ENCODE data around the gene ELMO1.

The ELMO1 gene

DNA sequence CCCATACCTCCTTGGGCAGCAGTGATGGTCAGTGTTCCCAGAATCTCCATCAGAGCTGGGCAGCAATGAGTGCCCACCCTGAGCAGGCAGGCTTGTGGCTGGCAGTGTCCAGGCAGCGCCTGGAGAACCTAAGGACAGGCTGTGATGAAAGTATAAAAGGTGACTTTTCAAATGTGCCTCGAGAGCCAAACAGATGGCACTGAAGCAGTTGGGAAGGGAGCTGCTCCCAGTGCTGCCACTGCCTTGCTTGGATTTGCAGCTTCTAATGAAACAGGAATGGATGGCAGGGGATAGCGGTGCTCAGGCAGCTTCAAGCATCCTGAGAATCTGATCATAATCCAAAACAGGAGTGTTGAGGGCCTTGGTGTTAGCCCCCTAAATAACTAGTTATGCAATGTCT lies 544.6 kb downstream of the ELMO1 start:
- in situ Hi-C loops (cut with HindIII; ENCODE audit: low sequenced_read_pairs): no loop called here
- DNase-seq (ENCODE audit: low read depth): no peak
- H3K4me3 ChIP-seq (ENCODE audit: low read depth, low read length): no peak overlapping the region
- TF ChIP-seq, protein P1, sequence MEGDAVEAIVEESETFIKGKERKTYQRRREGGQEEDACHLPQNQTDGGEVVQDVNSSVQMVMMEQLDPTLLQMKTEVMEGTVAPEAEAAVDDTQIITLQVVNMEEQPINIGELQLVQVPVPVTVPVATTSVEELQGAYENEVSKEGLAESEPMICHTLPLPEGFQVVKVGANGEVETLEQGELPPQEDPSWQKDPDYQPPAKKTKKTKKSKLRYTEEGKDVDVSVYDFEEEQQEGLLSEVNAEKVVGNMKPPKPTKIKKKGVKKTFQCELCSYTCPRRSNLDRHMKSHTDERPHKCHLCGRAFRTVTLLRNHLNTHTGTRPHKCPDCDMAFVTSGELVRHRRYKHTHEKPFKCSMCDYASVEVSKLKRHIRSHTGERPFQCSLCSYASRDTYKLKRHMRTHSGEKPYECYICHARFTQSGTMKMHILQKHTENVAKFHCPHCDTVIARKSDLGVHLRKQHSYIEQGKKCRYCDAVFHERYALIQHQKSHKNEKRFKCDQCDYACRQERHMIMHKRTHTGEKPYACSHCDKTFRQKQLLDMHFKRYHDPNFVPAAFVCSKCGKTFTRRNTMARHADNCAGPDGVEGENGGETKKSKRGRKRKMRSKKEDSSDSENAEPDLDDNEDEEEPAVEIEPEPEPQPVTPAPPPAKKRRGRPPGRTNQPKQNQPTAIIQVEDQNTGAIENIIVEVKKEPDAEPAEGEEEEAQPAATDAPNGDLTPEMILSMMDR (IDR thresholded peaks at IDR 0.05; ENCODE audit: low read depth, low read length, missing control alignments): no peak

DNA sequence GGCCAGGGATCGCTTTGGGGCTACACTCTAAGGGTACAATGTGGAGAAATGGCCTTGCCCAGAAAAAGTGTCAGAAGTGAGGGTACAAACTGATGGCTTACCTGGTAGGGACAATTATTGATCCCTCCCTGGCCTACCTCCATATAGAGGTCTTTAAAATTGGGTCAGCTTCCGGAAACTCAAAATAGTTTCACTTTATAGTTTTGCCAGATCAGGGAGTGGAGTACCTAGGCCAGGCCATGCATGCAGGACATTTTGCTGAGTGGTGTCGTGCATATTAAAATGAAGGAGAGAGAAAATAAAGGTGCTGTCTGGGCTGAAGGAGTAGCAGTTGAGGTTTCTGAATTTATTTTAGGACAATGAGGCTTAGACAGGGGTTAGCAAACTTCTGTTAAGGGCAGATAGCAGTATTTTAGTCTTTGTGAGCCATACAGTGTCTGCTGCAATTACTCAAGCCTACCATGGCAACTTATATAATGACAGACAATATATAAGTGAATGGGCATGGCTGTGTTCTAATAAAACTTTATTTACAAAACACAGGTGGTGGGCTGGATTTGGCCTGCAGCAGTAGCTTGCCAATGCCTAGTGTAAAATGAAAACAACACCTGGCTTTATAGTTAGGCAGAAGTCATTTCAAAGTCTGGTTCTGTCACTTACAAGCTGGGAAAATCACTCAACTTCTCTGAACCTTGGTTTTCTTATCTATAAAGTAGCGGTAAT lies 547.5 kb downstream of the ELMO1 start:
- no peak overlapping the region for H3K4me3 ChIP-seq (ENCODE audit: low read depth, low read length)
- TF ChIP-seq, protein P1 (IDR thresholded peaks at IDR 0.05; ENCODE audit: low read depth, low read length, missing control alignments): no peak
- no peak for DNase-seq (ENCODE audit: low read depth)
- in situ Hi-C loops (cut with HindIII; ENCODE audit: low sequenced_read_pairs): no loop called here

DNA sequence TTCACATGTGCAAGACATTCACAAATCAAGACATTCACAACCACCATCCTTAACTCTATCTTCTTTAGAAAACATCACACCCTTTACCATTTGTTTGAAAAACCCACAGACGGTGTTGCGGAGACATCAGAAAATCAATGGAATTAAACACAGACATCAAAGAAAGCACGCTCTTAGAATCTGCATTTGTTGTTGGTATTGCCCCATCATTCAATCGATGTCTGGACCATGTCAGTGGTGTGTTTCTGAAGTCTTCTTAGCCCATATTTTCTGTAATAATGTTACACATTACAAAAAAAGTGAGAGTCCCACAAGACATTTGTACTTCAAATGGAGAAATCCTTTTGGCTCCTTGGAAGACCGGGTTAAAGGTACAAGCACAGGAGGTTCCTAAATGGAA lies 550.5 kb downstream of the ELMO1 start:
- in situ Hi-C loops (cut with HindIII; ENCODE audit: low sequenced_read_pairs): no loop called here
- DNase-seq (ENCODE audit: low read depth): no peak
- no peak overlapping the region for H3K4me3 ChIP-seq (ENCODE audit: low read depth, low read length)
- TF ChIP-seq, protein P1 (IDR thresholded peaks at IDR 0.05; ENCODE audit: low read depth, low read length, missing control alignments): no peak

DNA sequence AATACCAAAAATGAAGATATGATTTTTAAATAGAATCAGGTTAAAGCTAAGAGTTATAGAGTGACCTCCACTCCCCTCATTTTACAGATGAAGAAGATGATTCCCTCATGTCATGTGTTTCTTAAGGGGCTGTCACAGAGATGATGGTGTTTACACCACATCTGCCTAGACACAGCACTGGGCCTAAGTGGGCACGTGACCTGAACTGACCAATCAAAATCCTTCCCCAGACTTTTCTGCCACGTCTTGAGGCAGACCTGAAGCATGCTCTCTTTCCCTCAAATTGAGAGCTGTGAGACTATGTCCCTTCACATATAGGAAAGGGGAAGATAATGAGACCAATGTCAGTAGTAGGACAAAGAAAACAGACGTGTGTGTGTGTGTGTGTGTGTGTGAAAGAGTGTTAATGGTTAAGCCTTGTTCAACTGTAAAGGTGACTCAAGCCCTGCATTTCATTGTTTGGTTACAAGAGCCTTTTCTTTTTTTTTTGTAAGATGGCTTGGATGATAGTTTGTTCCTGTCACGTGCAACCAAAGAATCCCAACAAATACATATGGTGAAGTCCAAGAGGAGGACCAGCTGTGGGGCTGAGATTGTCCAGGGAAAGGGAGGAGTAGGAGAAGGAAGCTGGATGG lies 551.6 kb downstream of the ELMO1 start:
- no peak overlapping the region for H3K4me3 ChIP-seq (ENCODE audit: low read depth, low read length)
- TF ChIP-seq, protein P1 (IDR thresholded peaks at IDR 0.05; ENCODE audit: low read depth, low read length, missing control alignments): no peak
- DNase-seq (ENCODE audit: low read depth): no peak
- in situ Hi-C loops (cut with HindIII; ENCODE audit: low sequenced_read_pairs): no loop called here

DNA sequence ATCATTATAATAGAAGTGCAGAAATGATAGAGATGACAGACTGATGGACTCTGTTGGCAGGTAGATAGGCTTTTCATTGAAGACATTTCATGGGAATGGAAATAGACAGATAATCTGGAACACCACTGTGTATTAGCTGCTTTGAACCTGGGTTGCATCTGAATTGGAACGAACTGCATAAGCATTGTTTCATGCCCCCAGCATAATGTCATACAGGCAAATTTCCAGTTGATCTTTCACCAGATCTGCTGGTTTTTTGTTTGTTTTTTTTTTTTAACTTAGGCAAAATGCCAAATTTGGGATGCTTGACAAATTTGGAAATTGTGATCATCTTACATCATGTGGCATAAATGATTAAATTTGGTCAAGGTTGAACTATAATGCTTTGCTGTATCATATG lies 552.2 kb downstream of the ELMO1 start:
- in situ Hi-C loops (cut with HindIII; ENCODE audit: low sequenced_read_pairs): no loop called here
- TF ChIP-seq, protein P1 (IDR thresholded peaks at IDR 0.05; ENCODE audit: low read depth, low read length, missing control alignments): no peak
- DNase-seq (ENCODE audit: low read depth): no peak
- H3K4me3 ChIP-seq (ENCODE audit: low read depth, low read length): no peak overlapping the region

DNA sequence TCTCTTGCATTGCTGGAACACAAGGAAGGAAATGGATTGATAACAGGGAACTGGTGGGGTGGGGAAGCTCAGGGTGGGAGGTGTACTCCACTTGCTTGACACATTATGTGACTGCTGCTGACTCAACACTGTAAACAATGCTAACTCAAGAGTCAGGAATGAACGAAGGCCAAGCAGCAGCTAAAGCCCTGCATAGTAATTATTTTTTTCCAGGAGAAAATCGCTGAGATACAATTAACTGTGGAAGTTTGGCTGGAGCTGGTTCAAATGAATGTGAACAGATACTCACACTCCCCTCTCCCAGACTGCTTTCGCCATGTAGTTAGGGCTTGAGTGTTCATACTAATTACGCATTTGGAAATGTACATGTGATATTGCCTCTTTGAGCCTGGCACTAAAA lies 553.5 kb downstream of the ELMO1 start:
- in situ Hi-C loops (cut with HindIII; ENCODE audit: low sequenced_read_pairs): no loop called here
- TF ChIP-seq, protein P1 (IDR thresholded peaks at IDR 0.05; ENCODE audit: low read depth, low read length, missing control alignments): no peak
- H3K4me3 ChIP-seq (ENCODE audit: low read depth, low read length): no peak overlapping the region
- peak; percentile 1 for DNase-seq (ENCODE audit: low read depth)

Measured in astrocyte of the cerebellum (primary cell).